Stimulated activated CD4-positive, alpha-beta T cell treated with anti-CD3 and anti-CD28 coated beads, TNF-alpha, amount 100 ng/mL, for 48 hours (primary cell): ENCODE measurements around the gene SHPK.
A peak's percentile ranks its signal among the peaks of the same experiment; 100 is the strongest.
"Not testable (repeated sequence)": the region's sequence is repeated elsewhere in the genome, so short reads cannot be mapped to it uniquely, and the experiment has no call there.

ENCODE experiments used
- DNase-seq, 3 donors: peaks; one replicate each; pipeline ENCODE4 v3.0.0-alpha.2; 2020; ENCODE audit warnings: low read depth in 3 of 3

Gene SHPK

DNA sequence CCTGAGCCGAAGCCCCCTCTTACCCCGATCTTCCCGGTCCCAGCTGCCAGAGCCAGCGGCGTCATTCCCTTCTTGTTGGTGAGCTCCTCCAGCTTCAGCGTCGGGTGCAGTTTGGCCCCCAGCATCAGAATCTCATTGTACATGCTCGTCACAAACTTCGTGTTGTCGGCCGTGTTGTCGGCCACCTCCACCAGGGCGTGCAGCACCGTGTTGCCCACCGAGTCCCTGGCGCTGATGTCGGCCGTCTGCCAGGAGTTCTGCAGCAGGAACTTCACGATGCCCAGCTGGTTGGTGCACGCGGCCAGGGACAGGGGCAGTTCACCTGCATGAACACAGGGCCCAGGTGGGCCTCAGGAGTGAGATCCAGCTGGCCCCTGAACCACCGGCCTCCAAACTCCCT, 46.3 kb downstream of the SHPK start:
- no peak for DNase-seq

DNA sequence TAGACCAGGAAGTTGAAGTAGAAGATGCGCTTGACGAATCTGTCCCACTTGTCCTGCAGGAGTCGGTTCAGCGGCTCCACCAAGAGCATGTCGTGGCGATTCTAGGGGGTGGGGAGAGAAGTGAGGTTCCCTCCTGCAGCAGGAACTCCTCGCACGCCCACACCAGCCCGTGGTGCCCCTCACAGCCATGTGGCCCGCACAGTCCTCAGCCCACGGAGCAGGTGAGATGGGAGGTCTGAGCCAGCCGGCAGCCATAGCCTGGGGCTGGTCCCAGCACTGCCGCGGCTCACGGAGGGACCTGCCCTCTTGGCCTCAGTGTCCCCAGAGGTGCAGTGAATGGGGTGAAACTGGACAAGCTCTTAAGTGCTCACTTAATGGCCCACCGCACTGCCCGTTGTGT, 50.2 kb downstream of the SHPK start:
- DNase-seq: no peak

- DNase-seq: no peak
These were observed 52.6 kb downstream of the SHPK start for GRCh38 chr17:3583456-3583855.

DNA sequence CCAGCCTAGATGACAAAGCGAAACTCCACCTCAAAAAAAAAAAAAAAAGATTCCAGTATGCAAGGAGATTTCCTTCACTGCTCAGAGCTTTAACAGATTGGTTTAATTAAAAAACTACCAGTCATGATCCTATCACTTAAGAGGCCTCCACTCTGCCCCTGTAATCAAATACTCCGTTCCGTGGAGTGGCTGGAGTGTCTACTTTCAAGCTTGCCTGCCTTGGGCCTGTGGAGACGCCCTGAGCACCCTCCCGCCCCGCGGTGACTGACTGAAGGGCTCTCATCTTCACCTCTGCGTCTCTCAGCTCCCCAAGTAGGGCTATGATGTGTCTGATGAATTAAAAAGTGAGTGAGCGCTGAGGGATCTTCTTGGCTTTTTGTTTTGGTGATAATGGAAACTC, 53.1 kb downstream of the SHPK start:
- no peak for DNase-seq

DNA sequence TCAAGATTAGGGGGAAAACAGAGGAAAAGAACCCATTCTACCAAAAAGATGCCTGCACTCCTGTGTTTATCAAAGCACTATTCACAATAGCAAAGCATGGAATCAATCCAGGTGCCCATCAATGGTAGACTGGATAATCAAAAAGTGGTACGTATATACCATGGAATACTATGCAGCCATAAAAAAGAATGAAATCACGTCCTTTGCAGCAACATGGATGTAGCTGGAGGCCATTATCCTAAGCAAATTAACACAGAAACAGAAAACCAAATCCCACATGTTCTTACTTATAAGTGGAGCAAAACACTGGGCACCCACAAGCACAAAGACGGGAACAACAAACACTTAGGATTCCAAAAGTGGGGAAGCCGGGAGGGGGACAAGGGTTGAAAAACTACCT, 57.4 kb downstream of the SHPK start:
- not testable (repeated sequence) for DNase-seq

- DNase-seq: no peak
These were observed 59.1 kb downstream of the SHPK start for GRCh38 chr17:3576970-3577369.

DNA sequence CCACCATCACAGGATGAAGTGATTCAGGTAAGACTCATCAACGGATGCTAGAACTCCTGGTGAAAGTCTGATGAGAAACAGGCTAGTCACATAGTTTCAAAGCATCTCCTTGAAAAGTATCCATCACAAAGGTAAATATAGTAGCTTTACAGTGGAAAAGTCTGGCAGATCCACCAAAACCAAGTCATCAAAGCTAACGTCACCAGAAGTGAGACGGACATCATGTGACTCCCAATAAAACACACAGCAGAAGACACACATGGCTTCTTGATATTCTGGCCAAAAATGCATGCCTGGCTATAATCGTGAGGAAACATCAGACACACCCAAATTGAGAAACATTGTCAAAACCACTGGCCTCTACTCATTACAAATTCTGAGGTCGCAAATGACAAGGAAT, 60.5 kb downstream of the SHPK start:
- no peak for DNase-seq

DNA sequence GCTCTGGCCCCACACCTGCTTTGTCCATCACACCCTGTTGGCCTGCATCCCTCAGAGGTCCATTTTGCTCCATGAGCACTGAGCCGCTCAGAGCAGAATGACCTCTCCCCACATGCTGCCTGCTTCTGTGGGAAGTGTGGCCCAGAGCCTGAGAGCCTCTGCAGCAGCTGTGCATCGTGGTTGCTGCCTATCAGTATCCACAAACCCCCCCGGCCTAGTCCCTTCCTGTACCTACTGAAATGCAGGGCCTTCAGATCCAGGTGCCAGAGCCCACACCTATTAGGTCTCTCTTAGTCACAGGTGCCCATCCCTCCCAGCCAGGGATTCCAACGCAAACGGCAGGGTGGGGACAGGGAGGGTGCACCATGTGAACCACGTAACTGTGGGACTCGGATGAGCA, 61.8 kb downstream of the SHPK start:
- DNase-seq: no peak

- no peak for DNase-seq
These were observed 62.6 kb downstream of the SHPK start for GRCh38 chr17:3573246-3574100.

DNA sequence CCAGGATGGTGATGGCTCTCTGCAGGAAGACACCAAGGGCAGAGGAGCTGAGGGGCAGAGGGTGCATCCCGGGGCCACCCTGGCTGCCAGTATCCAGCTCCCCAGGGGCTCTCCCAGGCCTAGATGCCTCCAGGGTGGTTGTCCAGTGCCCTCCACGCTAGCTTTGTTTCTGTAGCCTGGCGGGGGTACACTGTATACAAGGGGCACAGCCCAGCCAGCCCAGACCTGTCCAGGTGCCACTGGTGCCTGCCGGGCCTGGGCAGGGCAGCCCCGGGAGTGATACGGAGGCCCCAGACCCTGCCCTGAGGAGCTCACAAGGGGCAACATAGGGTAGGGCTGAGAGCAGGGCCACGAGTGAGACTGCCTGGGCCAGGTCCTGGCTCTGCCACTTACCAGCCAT, 63.8 kb downstream of the SHPK start:
- DNase-seq: no peak

DNA sequence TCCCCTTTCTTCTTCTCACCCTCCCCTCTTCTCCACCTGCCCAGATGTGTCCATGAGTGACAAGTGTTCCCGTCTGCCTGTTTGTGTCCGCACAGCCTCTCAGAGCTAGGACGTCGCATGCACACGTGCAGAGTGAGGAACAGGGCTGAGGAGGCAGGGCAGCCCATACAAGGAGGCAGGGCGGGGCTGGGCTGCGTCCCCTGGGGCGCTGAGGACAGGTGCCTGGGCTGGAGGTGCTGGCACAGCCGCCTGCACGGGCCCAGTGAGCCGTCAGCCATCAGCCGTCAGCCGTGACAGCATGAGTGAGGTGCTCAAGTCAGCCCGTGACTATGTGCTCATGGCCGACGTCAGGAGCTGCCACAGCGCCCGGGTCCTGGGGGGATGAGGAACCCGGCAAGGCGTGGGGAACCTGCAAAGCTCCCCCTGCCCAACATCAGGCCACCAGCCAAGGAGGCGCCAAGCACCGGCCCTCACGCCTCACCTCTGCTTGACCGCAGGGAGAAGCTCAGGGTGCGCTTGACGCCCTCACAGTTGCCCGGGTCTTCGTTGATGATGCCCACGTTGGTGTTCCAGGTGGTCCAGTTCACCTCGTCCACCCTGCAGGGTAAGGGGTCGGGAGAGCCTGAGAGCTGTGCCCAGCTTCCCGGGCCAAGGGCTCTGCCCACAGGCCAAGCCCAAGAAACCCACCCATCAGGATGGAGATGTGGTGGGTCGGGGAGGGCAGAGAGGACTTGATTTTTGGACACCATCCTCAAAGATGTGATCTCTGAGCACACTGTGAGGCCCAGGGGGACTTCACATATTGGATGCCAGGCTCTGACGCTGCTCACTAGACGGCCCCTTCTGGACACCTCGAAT, 64.8 kb downstream of the SHPK start:
- no peak for DNase-seq

DNA sequence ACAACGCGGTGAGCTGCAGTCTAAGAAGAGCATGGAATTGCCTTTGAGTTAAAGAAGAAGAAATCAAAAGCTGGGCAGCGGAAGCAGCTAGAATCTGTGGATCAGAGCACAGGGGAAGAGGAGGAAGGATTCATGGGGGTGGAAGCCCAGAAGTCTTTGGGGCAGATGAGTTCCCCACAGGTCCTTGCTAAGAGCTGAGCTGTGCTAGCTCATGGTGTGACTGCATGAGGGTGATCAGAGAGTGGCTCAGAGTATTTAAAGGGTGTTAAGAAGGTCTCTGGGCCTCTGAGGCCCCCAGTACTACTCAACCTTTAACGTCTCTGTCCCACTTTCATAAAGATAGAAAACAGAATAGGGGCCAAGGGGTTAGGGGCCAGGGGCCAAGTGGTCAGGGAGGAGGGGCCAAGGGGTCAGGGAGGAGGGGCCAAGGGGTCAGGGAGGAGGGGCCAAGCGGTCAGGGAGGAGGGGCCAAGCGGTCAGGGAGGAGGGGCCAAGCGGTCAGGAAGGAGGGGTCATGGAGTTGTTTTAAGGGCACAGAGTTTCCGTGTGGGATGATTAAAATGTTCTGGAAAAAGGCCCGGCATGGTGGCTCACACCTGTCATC, 66.4 kb downstream of the SHPK start:
- DNase-seq: no peak

GRCh38 chr17:3566551-3566950, 69.5 kb downstream of the SHPK start:
- DNase-seq: no peak

GRCh38 chr17:3565143-3565542, 70.9 kb downstream of the SHPK start:
- DNase-seq: no peak

GRCh38 chr17:3564241-3564640, 71.8 kb downstream of the SHPK start:
- not testable (repeated sequence) for DNase-seq

DNA sequence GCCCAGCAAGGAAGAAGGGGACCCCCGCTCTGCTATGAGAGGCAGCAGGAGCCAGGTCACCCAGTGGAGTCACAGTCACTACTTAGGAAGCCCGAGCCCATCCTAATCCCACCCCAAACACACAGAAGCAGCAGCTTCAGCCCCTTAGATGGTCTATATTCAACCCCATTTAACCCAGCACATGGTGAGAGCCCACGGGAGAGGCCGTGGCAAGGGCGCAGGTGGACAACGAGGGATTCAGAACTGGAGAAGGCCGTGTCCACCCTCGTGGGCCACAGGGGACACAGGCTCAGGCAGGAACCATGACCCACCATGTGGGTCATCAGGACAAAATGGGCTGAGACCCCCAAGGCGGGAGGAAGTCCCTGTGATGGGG, 76.8 kb downstream of the SHPK start:
- DNase-seq: no peak

- peak; percentile 19 to 44 (median 44) for DNase-seq
These were observed 77.3 kb downstream of the SHPK start for GRCh38 chr17:3558603-3559269.
